ENCODE results near the gene SRRM3.

DNA sequence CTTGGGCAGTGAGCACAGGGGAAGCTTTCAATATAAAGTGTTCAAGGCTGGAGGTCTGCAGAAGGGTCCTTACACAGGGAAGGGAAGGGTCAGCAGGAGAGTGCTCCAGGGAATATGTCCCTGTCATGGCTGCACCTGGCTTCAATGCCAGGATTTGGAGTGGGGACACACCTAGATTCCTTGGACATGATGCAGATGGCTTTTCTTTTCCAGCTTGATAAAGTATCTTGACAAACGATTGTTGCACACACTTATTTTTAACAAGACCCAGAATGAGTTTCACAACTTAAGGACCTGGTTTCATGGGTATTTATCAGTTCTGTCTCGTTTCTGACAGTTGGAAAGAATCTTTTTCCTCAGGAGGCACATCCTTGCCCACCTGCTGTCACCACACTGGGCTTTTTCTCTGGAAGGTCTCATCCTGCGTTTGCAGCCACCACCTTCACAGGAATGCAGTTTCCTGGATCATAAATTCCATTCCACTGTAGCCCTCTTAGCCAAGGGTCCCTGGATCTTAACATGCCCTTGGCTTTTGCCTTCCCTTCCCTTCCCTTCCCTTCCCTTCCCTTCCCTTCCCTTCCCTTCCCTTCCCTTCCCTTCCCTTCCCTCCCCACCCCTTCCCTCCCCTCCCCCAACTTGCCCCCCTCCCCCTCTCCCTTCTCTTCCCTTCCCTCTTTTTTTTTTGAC, 21.7 kb downstream of the SRRM3 start:
- TF ChIP-seq, protein P1, sequence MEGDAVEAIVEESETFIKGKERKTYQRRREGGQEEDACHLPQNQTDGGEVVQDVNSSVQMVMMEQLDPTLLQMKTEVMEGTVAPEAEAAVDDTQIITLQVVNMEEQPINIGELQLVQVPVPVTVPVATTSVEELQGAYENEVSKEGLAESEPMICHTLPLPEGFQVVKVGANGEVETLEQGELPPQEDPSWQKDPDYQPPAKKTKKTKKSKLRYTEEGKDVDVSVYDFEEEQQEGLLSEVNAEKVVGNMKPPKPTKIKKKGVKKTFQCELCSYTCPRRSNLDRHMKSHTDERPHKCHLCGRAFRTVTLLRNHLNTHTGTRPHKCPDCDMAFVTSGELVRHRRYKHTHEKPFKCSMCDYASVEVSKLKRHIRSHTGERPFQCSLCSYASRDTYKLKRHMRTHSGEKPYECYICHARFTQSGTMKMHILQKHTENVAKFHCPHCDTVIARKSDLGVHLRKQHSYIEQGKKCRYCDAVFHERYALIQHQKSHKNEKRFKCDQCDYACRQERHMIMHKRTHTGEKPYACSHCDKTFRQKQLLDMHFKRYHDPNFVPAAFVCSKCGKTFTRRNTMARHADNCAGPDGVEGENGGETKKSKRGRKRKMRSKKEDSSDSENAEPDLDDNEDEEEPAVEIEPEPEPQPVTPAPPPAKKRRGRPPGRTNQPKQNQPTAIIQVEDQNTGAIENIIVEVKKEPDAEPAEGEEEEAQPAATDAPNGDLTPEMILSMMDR (conservative IDR thresholded peaks at IDR 0.05 in 1 of 2, IDR thresholded peaks at IDR 0.05 in 1 of 2; ENCODE audit: extremely low read depth in 1 of 2, insufficient read depth in 1 of 2, low read depth in 1 of 2, low read length in 2 of 2): no peak
- TF ChIP-seq EZH2 (IDR thresholded peaks at IDR 0.05; ENCODE audit: borderline replicate concordance, low read length): no peak

Measured in mammary epithelial cell (primary cell).